ENCODE results near the gene PREX1.

DNA sequence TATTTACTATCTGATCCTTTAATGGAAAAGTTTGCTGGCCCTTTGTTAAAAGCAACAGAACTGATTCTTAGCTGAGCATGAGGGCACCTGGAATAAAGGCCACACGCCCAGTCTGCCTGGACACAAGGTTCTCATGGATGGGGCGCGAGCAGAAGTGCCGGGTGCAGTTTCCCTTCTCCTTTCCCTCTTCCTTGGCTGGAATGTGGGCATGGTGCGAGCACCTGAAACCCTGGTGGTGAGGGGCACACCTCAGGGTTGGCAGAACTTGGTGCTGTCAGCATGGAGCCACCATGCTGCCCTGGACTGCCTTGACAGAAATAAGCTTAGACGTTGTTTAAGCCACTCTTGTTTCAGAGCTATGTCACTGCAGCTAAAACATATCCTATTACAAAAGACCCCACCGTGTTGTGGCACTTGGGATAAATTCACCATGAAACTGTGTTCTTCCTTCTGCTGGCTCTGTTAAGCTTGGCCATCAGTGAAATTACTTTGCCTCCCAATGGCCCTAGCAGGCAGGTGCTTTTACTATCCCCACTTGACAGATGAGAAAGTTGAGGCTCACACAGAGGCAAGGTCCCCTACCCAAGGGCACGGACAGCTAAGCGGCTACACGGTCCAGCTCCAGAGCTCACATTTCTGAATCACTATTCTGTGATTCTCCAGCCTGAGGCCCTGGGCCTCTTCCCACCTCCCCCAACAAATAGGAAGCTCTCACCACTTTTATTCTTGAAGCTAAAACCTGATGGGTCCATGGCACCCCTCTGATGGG lies 115.9 kb downstream of the PREX1 start:
- TF ChIP-seq PATZ1 (CRISPR knock-in tag; IDR thresholded peaks at IDR 0.05; ENCODE audit: borderline replicate concordance) (no peak), TCF4 (CRISPR knock-in tag; IDR thresholded peaks at IDR 0.05; ENCODE audit: borderline replicate concordance) (no peak)
